ENCODE data around the gene OR13A1. TPM values are rescaled to one million over a fixed set of nuclear protein-coding genes. Genes with fewer than 3 reads are reported as not detected.
"Not testable (repeated sequence)": the region's sequence is repeated elsewhere in the genome, so short reads cannot be mapped to it uniquely, and the experiment has no call there.

The OR13A1 gene
- total RNA-seq, 1 experiment from 2014 or later, result not detected

DNA sequence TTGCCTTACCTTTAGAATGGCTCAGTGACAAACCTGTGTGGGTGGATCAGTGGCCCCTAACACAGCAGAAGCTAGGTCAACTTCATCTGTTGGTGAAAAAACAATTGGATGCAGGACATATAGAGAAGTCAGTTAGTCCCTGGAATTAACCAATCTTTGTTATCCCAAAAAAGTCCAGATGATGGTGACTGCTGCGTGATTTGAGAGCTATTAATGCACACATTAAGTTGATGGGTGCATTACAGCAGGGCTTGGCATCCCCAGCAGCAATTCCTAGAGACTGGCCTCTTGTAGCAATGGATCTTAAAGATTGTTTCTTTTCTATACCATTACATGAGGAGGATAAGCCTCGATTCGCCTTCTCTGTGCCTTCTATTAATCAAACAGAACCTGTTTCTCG, 33.3 kb downstream of the OR13A1 start:
- no peak for DNase-seq (ENCODE audit: low read depth)

- DNase-seq (ENCODE audit: low read depth), result no peak
These were observed 35.2 kb downstream of the OR13A1 start for GRCh38 chr10:45280113-45280760.

DNA sequence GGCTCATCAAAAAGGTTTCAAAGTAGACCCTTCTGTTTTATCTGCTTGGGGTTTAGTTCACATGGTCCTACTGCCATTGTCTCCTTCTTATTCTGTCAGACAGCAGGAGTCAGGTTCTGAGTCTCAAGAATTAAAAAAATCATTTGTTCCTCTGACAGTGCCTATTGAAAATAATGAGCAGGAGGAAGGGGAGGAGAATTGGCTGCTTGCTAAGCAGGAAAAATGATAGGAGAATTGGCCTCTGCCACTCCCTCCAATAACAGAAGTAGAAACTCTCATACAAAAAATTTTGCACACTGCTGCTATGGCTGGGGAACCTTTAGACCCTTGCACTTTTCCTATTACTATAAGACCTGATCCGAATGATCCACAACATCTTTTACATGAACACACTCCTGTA, 35.7 kb downstream of the OR13A1 start:
- no peak for DNase-seq (ENCODE audit: low read depth)

DNA sequence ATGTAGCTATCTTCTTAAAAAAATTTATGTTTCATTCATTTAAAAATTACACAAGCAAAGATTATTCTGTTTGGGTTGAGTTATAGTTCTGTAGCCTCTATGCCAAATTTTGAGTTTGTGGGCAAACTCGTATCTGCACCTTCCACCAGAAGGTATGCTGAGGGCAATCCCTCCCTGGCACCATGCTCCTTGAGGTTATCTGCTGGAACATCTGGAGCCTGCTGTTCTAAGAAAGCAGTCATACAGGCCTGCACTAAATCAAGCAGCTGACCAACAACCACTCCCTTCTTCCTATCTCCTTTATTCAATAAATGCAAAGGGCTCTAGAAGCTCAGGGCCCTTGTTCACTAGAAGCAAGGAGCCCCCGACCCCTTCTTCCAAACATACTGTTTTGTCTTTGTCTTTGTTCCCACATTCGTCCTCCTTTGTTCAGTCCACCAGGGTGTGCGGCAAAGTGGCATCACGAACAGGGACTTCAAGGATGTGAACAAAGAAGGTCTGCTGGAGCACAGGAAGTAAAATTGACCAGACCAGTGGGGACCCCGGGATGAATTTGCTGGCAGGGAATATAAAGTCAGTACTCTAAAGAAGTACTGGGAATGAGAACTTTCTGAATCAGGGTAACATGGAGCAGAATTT, 36.4 kb downstream of the OR13A1 start:
- DNase-seq (ENCODE audit: low read depth), result no peak

DNA sequence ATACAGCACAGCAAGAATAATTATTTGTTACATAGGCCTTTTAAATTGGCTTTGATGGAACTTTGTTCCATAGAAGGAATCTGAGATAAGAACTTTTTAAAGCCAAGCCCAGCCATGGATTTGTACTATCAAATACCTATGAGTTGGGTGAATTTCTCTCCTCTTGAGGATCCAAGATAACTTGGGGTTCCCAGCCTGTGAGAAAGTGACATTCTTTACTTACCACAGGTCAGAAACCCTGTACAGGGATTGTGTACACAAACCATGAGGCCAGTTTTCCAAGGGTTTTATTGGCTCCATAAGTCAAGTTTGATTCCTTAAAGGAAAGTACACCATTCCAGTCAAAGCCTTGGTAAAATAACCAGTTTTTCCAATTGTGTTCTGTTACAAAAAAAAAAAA, 39.3 kb downstream of the OR13A1 start:
- not testable (repeated sequence) for DNase-seq (ENCODE audit: low read depth)

GRCh38 chr10:45274364-45274763, 41.0 kb downstream of the OR13A1 start:
- no peak for DNase-seq (ENCODE audit: low read depth)

DNA sequence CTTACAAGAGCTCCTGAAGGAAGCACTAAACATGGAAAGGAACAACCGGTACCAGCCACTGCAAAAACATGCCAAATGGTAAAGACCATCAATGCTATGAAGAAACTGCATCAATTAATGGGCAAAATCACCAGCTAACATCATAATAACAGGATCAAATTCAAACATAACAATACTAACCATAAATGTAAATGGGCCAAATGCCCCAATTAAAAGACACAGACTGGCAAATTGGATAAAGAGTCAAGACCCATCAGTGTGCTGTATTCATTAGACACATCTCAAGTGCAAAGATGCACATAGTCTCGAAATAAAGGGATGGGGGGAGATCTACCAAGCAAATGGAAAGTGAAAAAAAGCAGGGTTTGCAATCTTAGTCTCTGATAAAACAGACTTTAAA, 47.6 kb downstream of the OR13A1 start:
- not testable (repeated sequence) for DNase-seq (ENCODE audit: low read depth)

GRCh38 chr10:45265996-45266395, 49.4 kb downstream of the OR13A1 start:
- DNase-seq (ENCODE audit: low read depth), result no peak

- DNase-seq (ENCODE audit: low read depth), result no peak
These were observed 53.5 kb downstream of the OR13A1 start for GRCh38 chr10:45261946-45262345.

GRCh38 chr10:45261243-45261775, 54.1 kb downstream of the OR13A1 start:
- DNase-seq (ENCODE audit: low read depth), result no peak

GRCh38 chr10:45260635-45261034, 54.8 kb downstream of the OR13A1 start:
- DNase-seq (ENCODE audit: low read depth), result not testable (repeated sequence)

DNA sequence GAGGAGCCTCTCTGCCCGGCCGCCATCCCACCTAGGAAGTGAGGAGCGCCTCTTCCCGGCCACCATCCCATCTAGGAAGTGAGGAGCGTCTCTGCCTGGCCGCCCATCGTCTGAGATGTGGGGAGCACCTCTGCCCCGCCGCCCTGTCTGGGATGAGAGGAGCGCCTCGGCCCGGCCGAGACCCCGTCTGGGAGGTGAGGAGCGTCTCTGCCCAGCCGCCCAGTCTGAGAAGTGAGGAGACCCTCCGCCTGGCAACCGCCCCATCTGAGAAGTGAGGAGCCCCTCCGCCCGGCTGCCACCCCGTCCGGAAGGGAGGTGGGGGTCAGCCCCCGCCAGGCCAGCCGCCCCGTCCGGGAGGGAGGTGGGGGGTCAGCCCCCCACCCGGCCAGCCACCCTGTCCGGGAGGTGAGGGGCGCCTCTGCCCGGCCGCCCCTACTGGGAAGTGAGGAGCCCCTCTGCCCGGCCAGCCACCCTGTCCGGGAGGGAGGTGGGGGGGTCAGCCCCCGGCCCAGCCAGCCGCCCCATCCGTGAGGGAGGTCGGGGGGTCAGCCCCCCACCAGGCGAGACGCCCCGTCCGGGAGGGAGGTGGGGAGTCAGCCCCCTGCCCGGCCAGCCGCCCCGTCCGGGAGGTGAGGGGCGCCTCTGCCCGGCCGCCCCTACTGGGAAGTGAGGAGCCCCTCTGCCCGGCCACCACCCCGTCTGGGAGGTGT, 55.5 kb downstream of the OR13A1 start:
- DNase-seq (ENCODE audit: low read depth), result not testable (repeated sequence)

DNA sequence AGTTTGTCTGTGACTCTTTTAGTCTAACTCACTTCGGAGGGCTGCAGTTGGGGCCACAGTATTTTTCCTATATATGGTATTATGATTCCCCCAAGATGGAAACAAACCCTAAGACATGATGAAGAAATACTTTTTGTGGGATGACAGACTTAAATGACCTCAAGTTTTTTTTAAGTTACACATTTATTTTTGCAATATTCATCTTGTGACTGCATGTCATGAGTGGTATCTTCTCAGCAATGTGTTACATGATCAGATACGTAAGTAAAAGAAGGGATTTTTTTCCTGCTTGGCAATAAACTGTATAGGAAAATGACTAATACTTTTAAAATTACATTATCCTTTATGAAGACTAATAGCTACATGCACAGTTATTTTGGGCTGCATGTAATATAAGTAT, 57.8 kb downstream of the OR13A1 start:
- DNase-seq (ENCODE audit: low read depth), result no peak

DNA sequence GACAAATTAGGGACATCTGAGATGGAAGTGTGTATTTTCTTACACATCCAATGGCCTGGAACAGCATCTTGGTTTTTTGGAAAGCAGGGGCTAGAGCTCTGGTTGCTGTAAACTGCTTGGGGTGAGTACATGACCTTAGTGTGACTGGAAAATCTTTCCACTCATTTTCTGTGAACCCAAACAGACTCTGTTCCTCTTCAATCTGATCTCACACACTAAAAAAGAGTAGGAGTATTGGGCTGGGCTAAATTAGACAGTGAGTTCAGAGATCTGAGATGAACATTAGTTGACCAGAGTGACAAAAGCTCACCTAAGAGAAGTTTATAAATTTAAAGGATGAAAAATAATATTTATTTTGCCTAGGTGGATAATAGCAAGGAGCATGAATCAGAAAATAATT, 59.2 kb downstream of the OR13A1 start:
- DNase-seq (ENCODE audit: low read depth), result no peak

DNA sequence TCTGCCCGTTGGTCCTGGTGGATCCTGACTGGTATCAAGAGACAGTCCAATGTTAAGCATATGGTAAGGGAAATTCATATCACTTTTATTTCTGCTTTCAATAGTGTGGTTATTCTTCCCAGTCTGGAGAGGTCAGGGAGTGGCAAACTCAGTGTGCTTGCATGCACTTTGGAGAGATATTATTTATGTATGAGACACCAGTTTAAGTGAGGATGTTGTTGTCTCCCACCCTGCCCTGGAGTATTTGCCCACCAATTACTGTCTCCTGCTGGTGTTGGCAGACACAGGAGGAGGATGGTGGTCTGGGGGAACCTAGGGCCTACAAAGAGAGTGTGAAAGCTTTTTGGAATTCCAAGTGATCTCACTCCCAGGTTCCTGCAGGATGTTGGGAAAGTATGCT, 59.7 kb downstream of the OR13A1 start:
- DNase-seq (ENCODE audit: low read depth), result no peak

DNA sequence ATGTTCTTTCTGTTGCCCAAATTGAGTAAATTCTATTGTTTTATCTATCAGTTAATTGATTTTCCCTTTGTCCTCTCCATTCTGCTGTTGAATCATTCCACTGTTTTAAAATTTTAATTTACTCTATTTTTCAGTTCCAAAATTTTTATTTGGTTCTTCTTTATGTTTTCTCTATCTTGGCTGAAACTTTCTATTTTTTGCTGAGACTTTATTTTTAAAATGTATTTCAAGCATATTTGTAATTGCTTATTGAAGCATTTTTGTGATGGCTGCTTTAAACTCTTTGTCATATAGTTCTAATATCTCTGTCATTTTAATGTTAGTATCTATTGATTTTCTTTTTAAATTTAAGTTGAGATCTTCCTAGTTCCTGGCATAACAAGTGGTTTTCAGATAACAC, 60.5 kb downstream of the OR13A1 start:
- DNase-seq (ENCODE audit: low read depth), result no peak

GRCh38 chr10:45253183-45253914, 62.1 kb downstream of the OR13A1 start:
- no peak for DNase-seq (ENCODE audit: low read depth)

Other genes with a start within 250 kb of the OR13A1 start
- not detected in 2 replicates for gene ALOX5, start 58.6 kb upstream of the OR13A1 start, total RNA-seq (2014; rRNA removed)

All from LHCN-M2 (cell line).